Activated naive CD8-positive, alpha-beta T cell treated with anti-CD3 and anti-CD28 coated beads for 36 hours (primary cell): ENCODE measurements around the gene LMNA. TPM values are rescaled to one million over a fixed set of nuclear protein-coding genes. Genes with fewer than 3 reads are reported as not detected.

ENCODE experiments used
- DNase-seq: peaks from one replicate; pipeline ENCODE4 v3.0.0; 2021
- H3K27ac Mint-ChIP-seq: one replicate; pipeline ENCODE4 v1.8.0; 2022; ENCODE audit warnings: mild to moderate bottlenecking, moderate library complexity, mixed read lengths
- H3K27me3 Mint-ChIP-seq: one replicate; pipeline ENCODE4 v1.8.0; 2022; ENCODE audit warnings: mild to moderate bottlenecking, mixed read lengths
- H3K36me3 Mint-ChIP-seq: one replicate; pipeline ENCODE4 v1.8.0; 2021; ENCODE audit warnings: mild to moderate bottlenecking, mixed read lengths
- H3K4me1 Mint-ChIP-seq: one replicate; pipeline ENCODE4 v1.8.0; 2021; ENCODE audit warnings: mixed read lengths
- H3K4me3 Mint-ChIP-seq: one replicate; pipeline ENCODE4 v1.8.0; 2022; ENCODE audit warnings: mild to moderate bottlenecking, moderate library complexity, mixed read lengths
- H3K9me3 Mint-ChIP-seq: one replicate; pipeline ENCODE4 v1.8.0; 2022; ENCODE audit warnings: mixed read lengths
- total RNA-seq, 2 experiments: library from RNA; stranded (reverse); gene quantifications; one replicate each; pipeline ENCODE4 v1.2.3, GENCODE V29; 2021

Gene LMNA
- total RNA-seq, 2 experiments from 2014 or later: 32.3 to 37.8 TPM

GRCh38 chr1:156129687-156130577 lies 15.4 kb downstream of the LMNA start:
- Mint-ChIP-seq H3K4me3 (no peak overlapping the region), H3K9me3 (no peaks in the 10 kb centered on the region), H3K27me3 (peaks cover 3% of the 10 kb centered on the region), H3K4me1 (peaks cover 48% of the 10 kb centered on the region), H3K27ac (peak overlapping the region; percentile 27), H3K36me3 (peaks cover 7% of the 10 kb centered on the region)
- peak; percentile 75 for DNase-seq

- Mint-ChIP-seq H3K9me3 (no peaks in the 10 kb centered on the region), H3K4me3 (no peak overlapping the region), H3K27ac (no peak overlapping the region), H3K4me1 (peaks cover 41% of the 10 kb centered on the region), H3K36me3 (peaks cover 7% of the 10 kb centered on the region), H3K27me3 (peaks cover 3% of the 10 kb centered on the region)
- no peak for DNase-seq
These were observed 16.0 kb downstream of the LMNA start for GRCh38 chr1:156130578-156130942.

- no peaks in the 10 kb centered on the region for H3K27me3 Mint-ChIP-seq
- peaks cover 4% of the 10 kb centered on the region for H3K4me1 Mint-ChIP-seq
- H3K36me3 Mint-ChIP-seq: peaks cover 19% of the 10 kb centered on the region
- DNase-seq: no peak
- H3K4me3 Mint-ChIP-seq: no peak overlapping the region
- no peaks in the 10 kb centered on the region for H3K9me3 Mint-ChIP-seq
- H3K27ac Mint-ChIP-seq: no peak overlapping the region
These were observed 20.4 kb downstream of the LMNA start for GRCh38 chr1:156134716-156135435.

- H3K4me3 Mint-ChIP-seq: no peak overlapping the region
- H3K27ac Mint-ChIP-seq: no peak overlapping the region
- no peaks in the 10 kb centered on the region for H3K9me3 Mint-ChIP-seq
- peaks cover 19% of the 10 kb centered on the region for H3K36me3 Mint-ChIP-seq
- H3K4me1 Mint-ChIP-seq: no peaks in the 10 kb centered on the region
- no peak for DNase-seq
- no peaks in the 10 kb centered on the region for H3K27me3 Mint-ChIP-seq
These were observed 21.7 kb downstream of the LMNA start for GRCh38 chr1:156135930-156136871.

GRCh38 chr1:156136970-156137483 lies 22.5 kb downstream of the LMNA start:
- no peaks in the 10 kb centered on the region for H3K9me3 Mint-ChIP-seq
- no peaks in the 10 kb centered on the region for H3K4me1 Mint-ChIP-seq
- no peak overlapping the region for H3K4me3 Mint-ChIP-seq
- no peak overlapping the region for H3K27ac Mint-ChIP-seq
- no peaks in the 10 kb centered on the region for H3K27me3 Mint-ChIP-seq
- DNase-seq: no peak
- peaks cover 16% of the 10 kb centered on the region for H3K36me3 Mint-ChIP-seq

- H3K4me3 Mint-ChIP-seq: no peak overlapping the region
- no peaks in the 10 kb centered on the region for H3K27me3 Mint-ChIP-seq
- H3K27ac Mint-ChIP-seq: no peak overlapping the region
- H3K9me3 Mint-ChIP-seq: no peaks in the 10 kb centered on the region
- peaks cover 16% of the 10 kb centered on the region for H3K36me3 Mint-ChIP-seq
- DNase-seq: no peak
- no peaks in the 10 kb centered on the region for H3K4me1 Mint-ChIP-seq
These were observed 24.0 kb downstream of the LMNA start for GRCh38 chr1:156138458-156138867.

GRCh38 chr1:156140879-156141707 lies 26.6 kb downstream of the LMNA start:
- Mint-ChIP-seq H3K9me3 (no peaks in the 10 kb centered on the region), H3K4me1 (peaks cover 7% of the 10 kb centered on the region), H3K36me3 (peaks cover 12% of the 10 kb centered on the region), H3K27me3 (no peaks in the 10 kb centered on the region), H3K4me3 (no peak overlapping the region), H3K27ac (no peak overlapping the region)
- DNase-seq: peak; percentile 48

- no peaks in the 10 kb centered on the region for H3K9me3 Mint-ChIP-seq
- no peaks in the 10 kb centered on the region for H3K27me3 Mint-ChIP-seq
- no peak for DNase-seq
- no peak overlapping the region for H3K27ac Mint-ChIP-seq
- H3K36me3 Mint-ChIP-seq: no peaks in the 10 kb centered on the region
- H3K4me3 Mint-ChIP-seq: no peak overlapping the region
- H3K4me1 Mint-ChIP-seq: peaks cover 30% of the 10 kb centered on the region
These were observed 29.4 kb downstream of the LMNA start for GRCh38 chr1:156143765-156144489.

GRCh38 chr1:156144742-156145141 lies 30.2 kb downstream of the LMNA start:
- H3K27ac Mint-ChIP-seq: no peak overlapping the region
- H3K27me3 Mint-ChIP-seq: no peaks in the 10 kb centered on the region
- no peak overlapping the region for H3K4me3 Mint-ChIP-seq
- H3K4me1 Mint-ChIP-seq: peaks cover 36% of the 10 kb centered on the region
- no peaks in the 10 kb centered on the region for H3K36me3 Mint-ChIP-seq
- DNase-seq: no peak
- H3K9me3 Mint-ChIP-seq: no peaks in the 10 kb centered on the region

- no peaks in the 10 kb centered on the region for H3K36me3 Mint-ChIP-seq
- peaks cover 44% of the 10 kb centered on the region for H3K4me1 Mint-ChIP-seq
- no peak for DNase-seq
- H3K9me3 Mint-ChIP-seq: no peaks in the 10 kb centered on the region
- no peaks in the 10 kb centered on the region for H3K27me3 Mint-ChIP-seq
- no peak overlapping the region for H3K4me3 Mint-ChIP-seq
- peak overlapping the region; percentile 88 for H3K27ac Mint-ChIP-seq
These were observed 31.1 kb downstream of the LMNA start for GRCh38 chr1:156145650-156146019.

- Mint-ChIP-seq H3K27me3 (no peaks in the 10 kb centered on the region), H3K4me3 (peak overlapping the region; percentile 63), H3K36me3 (no peaks in the 10 kb centered on the region), H3K27ac (peak overlapping the region; percentile 88), H3K4me1 (peaks cover 48% of the 10 kb centered on the region), H3K9me3 (no peaks in the 10 kb centered on the region)
- DNase-seq: peak; percentile 54
These were observed 31.7 kb downstream of the LMNA start for GRCh38 chr1:156146020-156146768.

GRCh38 chr1:156146769-156147405 lies 32.4 kb downstream of the LMNA start:
- H3K4me1 Mint-ChIP-seq: peaks cover 50% of the 10 kb centered on the region
- peak overlapping the region; percentile 63 for H3K4me3 Mint-ChIP-seq
- no peaks in the 10 kb centered on the region for H3K9me3 Mint-ChIP-seq
- no peak for DNase-seq
- peak overlapping the region; percentile 88 for H3K27ac Mint-ChIP-seq
- H3K36me3 Mint-ChIP-seq: no peaks in the 10 kb centered on the region
- H3K27me3 Mint-ChIP-seq: no peaks in the 10 kb centered on the region
